ENCODE results near the gene GJB5.

Gene GJB5

GRCh38 chr1:34712007-34712688 lies 42.7 kb upstream of the GJB5 start:
- DNase-seq (ENCODE audit: insufficient read length, low spot score), result no peak
- no peak for FAIRE-seq
- TF ChIP-seq, protein P1, sequence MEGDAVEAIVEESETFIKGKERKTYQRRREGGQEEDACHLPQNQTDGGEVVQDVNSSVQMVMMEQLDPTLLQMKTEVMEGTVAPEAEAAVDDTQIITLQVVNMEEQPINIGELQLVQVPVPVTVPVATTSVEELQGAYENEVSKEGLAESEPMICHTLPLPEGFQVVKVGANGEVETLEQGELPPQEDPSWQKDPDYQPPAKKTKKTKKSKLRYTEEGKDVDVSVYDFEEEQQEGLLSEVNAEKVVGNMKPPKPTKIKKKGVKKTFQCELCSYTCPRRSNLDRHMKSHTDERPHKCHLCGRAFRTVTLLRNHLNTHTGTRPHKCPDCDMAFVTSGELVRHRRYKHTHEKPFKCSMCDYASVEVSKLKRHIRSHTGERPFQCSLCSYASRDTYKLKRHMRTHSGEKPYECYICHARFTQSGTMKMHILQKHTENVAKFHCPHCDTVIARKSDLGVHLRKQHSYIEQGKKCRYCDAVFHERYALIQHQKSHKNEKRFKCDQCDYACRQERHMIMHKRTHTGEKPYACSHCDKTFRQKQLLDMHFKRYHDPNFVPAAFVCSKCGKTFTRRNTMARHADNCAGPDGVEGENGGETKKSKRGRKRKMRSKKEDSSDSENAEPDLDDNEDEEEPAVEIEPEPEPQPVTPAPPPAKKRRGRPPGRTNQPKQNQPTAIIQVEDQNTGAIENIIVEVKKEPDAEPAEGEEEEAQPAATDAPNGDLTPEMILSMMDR (IDR thresholded peaks at IDR 0.05; ENCODE audit: insufficient read depth, missing control alignments), result no peak

DNA sequence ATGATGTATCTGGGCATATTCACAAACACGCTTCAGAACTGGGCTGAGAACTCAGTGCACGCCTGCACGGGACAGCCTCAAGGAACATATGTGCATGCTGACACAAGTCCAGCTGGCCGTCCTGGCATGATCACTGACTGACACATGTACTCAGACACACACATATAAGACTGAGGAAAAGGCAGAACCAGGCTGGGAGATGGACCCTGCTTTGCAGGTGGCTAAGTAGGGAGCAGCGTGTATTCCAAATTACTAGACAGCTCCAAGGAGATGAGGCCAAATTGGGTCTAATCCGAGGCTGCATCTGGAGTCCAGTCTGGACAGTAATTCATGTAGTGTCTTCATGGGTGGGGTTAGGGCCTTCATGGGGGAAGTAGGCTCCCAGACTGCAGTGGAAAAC lies 41.4 kb upstream of the GJB5 start:
- TF ChIP-seq, protein P1 (IDR thresholded peaks at IDR 0.05; ENCODE audit: insufficient read depth, missing control alignments), result no peak
- DNase-seq (ENCODE audit: insufficient read length, low spot score) (no peak), FAIRE-seq (no peak)

- no peak for FAIRE-seq
- TF ChIP-seq, protein P1 (IDR thresholded peaks at IDR 0.05; ENCODE audit: insufficient read depth, missing control alignments), result no peak
Observed at GRCh38 chr1:34714386-34714785, 40.5 kb upstream of the GJB5 start.

DNA sequence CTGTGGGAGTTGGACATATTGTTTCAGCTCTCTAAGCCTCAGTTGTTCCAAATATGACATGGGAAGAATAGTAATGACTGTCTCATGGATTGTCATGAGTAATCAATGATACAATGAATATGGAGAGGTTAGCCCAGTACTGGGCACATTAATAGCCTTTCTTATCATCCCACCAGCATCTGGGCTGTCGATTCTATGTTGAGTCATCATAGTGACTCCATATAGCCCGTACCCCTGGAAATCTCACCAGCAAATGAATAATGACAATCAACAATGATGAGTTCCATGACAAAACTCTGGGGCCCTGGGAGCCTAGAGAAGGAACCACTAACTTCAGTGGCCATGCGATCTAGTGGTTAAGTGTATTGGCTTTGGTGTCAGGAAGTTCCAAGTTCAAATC lies 39.7 kb upstream of the GJB5 start:
- FAIRE-seq, result no peak
- TF ChIP-seq, protein P1 (IDR thresholded peaks at IDR 0.05; ENCODE audit: insufficient read depth, missing control alignments), result no peak
- DNase-seq (ENCODE audit: insufficient read length, low spot score), result no peak

More at GRCh38 chr1:34714386-34714785, 40.5 kb upstream of the GJB5 start:
- DNase-seq (ENCODE audit: insufficient read length, low spot score), result no peak

GRCh38 chr1:34721241-34721640 lies 33.6 kb upstream of the GJB5 start:
- FAIRE-seq (no peak), DNase-seq (ENCODE audit: insufficient read length, low spot score) (no peak)
- TF ChIP-seq, protein P1 (IDR thresholded peaks at IDR 0.05; ENCODE audit: insufficient read depth, missing control alignments), result no peak

GRCh38 chr1:34721646-34722355 lies 33.0 kb upstream of the GJB5 start:
- DNase-seq (ENCODE audit: insufficient read length, low spot score) (no peak), FAIRE-seq (no peak)
- TF ChIP-seq, protein P1 (IDR thresholded peaks at IDR 0.05; ENCODE audit: insufficient read depth, missing control alignments), result no peak

DNA sequence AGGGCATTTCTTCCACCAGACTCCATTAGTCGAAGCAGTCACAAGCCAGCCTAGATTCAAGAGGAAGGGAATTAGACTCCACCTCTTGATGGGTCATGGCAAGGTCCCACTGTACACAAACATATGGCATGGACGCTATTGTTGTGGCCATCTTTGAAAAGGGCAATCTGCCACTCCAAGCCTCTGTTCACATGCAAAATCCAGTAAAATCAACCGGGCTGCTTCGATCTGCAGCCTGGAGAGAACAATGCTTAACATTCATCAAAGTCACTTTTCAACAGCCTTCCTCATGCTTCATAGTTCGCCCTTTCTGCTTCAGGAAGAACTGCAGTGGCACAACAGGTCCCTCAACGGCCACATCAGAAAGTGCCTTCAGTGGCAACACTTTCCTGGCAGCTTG lies 28.0 kb upstream of the GJB5 start:
- TF ChIP-seq, protein P1 (IDR thresholded peaks at IDR 0.05; ENCODE audit: insufficient read depth, missing control alignments), result no peak
- no peak for DNase-seq (ENCODE audit: insufficient read length, low spot score)
- FAIRE-seq, result no peak

All from D721Med (cell line).